GM21367 (cell line): ENCODE results near the gene FKBP10.
"Not testable (repeated sequence)": the region's sequence is repeated elsewhere in the genome, so short reads cannot be mapped to it uniquely, and the experiment has no call there.

ENCODE experiments used
- ATAC-seq: cut with Tn5 transposase; IDR thresholded peaks from one replicate; pipeline ENCODE4 v1.9.1; 2021; ENCODE audit not compliant: unreplicated experiment

Gene FKBP10

DNA sequence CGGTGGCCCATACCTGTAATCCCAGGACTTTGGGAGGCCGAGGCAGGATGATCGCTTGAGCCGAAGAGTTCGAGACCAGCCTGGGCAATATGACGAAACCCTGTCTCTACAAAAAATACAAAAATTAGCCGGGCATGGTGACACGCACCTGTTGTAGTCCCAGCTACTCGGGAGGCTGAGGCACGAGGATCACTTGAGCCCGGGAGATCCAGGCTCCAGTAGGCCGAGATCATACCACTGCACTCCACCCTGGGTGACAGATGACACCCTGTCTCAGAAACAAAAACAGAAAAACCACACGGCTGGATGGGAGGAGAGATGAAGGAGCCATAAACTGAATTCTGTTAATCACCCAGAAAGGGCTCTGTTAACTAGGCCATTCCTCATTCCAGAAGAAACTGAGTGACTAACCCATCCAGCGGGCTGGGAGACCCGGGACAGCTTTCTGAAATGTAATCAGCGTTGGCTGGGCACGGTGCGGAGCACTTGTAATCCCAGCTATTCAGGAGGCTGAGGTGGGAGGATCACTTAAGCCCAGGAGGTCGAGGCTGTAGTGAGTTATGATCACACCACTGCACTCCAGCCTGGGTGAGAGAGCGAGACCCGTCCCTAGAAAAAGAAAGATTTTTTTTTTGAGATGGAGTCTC lies 23.9 kb downstream of the FKBP10 start:
- ATAC-seq, result no peak

DNA sequence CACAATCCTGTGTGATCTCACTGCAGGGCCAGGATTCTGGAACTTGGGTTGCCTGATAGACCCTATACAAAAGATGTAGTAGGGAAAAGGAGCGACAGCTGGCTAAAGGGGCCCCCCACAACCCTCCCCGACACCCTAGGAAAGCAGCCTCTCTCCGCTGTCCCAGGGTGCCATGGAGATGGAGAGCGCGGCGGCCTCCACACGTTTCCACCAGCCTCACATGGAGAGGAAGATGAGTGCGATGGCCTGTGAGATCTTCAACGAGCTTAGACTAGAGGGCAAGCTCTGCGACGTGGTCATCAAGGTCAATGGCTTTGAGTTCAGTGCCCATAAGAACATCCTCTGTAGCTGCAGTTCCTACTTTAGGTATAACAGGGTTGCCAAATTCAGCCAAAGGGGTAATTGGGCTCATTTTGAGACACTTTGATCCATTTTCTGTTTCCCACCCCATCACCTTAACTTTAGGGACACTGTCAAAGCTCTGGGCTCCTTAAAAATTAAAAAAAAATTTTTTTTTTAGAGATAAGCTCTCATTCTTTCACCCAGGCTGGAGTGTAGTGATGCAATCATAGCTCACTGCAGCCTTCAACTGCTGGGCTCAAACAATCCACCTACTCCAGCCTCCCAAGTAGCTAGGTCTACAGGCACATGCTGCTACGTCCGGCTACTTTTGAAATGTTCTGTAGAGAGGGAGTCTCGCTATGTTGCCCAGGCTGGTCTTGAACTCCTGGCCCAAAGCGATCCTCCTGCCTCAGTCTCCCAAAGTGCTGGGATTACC lies 25.1 kb downstream of the FKBP10 start, which contains the start of gene KLHL10:
KLHL10 (plus strand) TSS at position 65 of the 778 bp plus-strand sequence; CDS start at position 173, 108 bp downstream.
- ATAC-seq, result no peak

DNA sequence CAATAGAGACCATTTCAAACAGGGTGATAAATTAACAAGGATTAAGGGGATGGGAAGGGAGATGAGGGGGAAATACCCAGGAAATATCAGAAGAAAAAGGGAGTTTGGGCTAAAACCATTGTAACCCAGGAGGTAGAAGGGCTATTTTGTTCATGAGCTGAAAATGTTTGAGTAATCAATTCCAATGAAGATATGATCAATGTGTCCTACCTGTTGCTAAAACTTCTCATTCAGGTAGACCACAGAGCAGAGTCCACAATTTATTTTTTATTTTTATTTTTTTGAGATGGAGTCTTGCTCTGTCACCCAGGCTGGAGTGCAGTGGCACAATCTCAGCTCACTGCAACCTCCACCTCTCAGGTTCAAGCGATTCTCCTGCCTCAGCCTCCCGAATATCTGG lies 26.6 kb downstream of the FKBP10 start:
- not testable (repeated sequence) for ATAC-seq

DNA sequence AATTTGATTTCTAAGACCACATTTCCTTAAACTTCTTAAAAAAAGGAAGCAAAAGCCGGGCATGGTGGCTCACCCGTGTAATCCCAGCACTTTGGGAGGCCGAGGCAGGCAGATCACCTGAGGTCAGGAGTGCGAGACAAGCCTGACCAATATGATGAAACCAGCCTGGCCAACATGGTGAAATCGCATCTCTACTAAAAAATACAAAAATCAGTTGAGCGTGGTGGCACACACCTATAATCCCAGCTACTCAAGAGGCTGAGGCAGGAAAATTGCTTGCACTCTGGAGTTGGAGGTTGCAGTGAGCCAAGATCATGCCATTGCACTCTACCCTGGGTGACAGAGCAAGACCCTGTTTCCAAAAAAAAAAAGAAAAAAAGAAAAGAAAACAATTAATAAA lies 28.0 kb downstream of the FKBP10 start:
- ATAC-seq, result not testable (repeated sequence)

DNA sequence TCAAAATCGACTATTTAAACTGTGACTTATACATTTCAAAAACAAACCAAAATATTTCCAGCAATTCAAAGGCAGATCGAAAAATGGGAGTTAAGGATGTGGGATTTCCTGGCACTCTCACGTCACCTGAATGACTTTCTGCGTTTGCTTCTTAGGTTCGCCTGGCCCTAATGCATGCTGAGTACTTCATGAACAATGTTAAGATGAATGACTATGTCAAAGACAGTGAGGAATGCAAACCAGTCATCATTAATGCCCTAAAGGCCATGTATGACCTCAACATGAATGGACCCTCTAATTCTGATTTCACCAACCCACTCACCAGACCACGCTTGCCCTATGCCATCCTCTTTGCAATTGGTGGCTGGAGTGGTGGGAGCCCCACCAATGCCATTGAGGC lies 32.2 kb downstream of the FKBP10 start:
- ATAC-seq, result no peak

DNA sequence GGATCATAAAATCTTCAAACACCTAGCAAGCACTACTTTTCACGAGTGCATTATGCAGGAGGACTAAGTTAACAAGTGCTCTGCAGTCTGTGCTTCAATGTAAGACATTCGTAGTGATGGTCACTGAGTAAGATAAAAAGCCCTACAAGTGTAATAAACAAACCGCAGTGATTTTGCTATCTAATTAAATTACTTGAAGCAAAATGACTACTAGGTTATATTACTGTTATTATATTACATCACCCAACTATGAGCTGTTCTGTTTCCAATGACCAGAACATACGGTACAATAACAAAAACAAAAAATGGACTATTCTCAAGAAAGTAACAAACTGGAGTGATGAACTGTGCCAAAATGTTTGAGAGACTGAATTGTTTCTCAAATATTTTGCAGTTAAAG lies 36.0 kb downstream of the FKBP10 start:
- ATAC-seq, result no peak

DNA sequence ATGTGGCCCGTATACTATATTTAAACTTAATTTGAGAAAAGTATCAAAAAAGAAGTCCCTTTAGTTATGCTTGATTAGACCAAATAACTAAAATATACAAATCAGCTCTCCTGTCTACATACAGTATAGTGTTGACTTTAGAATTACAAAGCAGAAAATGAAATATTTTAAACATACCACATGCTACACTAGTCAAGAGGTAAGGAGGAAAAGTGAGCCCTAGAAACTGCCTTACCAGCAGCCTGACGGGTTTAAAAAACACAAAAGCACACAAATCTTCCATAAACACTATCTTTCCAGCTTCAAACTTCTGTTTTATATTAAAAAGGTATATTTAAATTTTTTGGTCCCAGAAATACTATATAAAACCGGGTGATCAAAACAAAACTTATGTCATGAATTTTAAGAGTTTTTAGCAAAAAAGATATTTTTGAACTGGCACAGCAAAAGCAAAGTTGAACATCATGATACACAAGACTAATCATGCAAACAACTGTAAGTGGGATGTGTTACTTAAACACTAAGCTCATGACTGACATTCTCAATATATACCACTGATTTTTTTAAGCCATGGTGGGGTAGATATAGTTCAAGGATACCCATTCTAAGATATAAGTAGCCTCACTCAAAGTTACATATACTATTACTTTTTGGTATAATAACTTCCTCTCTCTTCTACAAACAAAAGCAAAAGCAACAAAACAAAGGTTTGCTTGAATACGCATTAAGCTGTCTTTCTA lies 36.6 kb downstream of the FKBP10 start:
- no peak for ATAC-seq

DNA sequence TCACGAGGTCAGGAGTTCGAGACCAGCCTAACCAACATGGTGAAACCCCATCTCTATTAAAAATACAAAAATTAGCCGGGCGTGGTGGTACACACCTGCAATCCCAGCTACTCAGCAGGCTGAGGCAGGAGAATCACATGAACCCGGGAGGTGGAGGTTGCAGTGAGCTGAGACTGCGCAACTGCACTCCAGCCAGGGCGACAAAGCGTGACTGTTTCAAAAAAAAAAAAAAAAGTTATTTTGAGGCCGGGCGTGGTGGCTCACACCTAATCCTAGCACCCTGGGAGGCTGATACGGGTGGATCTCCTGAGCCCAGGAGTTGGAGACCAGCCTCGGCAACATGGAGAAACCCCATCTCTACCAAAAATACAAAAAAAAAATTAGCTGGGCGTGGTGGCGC lies 38.6 kb downstream of the FKBP10 start:
- not testable (repeated sequence) for ATAC-seq

DNA sequence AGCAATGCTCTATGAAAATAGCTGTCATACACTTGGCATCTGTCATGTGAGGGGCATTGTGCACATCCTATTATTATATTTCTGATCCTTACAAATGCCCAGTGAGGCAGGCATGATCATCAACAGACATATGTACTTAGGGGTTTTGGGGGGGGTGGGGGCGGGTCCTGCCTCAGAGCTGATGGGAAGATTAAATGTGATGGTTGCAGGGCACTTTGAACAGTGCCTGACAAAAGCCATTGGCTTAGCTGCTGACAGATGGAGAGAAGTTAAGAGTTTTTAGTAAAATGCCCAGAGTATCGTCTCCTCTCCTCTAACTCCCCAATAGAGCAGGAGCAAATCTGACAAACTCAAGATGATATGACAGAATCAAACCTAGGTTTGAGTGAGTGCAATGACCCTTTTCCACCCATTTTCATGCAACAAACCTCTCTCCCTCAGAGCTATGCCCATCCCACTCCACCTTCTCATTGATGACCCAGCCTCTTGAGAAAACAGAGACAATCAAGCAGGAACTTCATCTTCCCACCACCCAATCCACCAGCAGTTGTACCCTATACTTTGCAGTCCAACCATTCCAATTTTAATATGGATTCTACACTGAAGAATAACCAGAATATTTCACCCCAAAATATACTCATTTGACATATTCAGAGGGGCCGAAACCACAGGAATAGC lies 47.6 kb downstream of the FKBP10 start:
- no peak for ATAC-seq

DNA sequence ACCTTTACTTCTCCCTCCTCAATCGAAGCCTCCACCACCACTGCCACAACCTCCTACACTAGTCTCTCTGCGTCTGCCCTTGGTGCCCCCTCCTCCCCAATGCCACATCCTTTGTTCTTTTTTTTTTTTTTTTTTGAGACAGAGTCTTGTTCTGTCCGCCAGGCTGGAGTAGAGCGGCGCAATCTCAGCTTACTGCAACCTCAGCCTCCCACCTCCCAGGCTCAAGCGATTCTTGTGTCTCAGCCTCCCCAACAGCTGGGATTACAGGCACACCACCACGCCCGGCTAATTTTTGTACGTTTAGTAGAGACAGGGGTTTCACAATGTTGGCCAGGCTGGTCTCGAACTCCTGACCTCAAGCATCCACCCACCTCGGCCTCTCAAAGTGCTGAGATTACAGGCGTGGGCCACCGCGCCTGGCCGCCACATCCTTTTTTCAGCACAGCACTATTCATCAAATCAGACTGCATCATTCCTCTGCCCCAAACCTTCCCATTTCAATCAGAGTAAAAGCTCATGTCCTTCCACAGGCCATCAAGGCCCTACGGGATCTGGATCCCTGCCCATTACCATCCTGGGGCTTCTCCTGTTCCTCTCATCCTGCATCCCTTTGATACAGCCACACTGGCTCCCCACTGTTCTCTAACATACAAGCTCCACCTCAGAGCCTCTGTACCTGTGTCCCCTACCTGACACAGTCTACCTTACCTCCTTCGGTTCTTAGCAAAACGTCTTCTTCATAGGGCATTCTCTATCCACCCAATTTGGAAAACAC lies 50.5 kb downstream of the FKBP10 start:
- ATAC-seq, result no peak

DNA sequence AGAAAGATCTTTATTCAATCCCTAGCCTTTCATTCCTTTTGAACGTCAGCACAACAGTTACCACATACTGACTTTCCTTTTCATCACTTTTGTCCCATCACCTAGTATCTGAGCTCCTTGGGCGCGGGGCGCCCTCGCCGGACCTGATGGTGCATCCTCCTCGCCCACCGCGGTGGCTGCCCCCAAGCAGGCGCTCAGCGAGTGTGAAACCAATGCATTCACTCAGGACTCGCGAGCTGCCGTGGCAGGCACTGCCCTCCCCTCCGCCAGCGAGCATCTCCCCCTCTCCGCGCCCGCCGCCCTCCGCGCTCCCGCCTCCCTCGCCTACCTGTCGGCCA lies 51.7 kb downstream of the FKBP10 start:
- peak; percentile 19 for ATAC-seq

DNA sequence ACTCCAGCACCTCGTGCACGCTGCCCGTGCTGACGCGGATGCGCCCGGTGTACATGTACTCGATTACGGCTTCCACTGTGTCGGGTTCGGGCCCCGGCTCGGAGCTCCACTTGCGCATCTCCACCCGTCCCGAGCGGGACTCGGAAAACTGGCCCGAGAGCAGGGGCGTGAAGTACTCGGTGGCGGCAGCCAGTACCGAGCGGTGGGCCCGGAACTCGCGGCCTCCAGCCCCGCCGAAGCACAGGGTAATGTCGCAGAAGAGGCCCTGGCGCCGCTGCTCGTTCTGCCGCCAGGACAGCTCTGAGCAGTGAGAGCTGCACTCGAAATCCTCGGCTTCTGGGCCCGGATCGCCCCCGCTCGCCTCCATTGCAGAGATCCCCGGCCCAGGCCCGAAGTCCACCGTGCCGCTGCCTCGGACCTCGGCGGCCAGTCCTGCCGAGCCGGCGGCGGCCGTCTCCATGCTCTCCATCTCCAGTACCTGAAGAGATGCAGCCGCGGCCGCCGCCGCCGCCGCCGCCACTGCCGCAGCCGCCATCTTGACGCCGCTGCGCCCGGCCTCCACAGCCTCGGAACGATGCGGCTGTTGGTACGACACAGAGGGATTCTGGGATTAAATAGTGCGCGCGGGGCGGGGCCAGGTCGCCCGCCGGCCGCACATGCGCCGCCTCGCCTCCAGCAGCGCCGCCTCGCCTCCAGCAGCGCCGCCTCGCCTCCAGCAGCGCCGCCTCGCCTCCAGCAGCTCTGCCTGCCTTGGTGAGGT lies 52.2 kb downstream of the FKBP10 start, which contains the start of gene KLHL11:
KLHL11 (minus strand) TSS at position 588 of the 760 bp plus-strand sequence; CDS start at position 535, 53 bp downstream.
- ATAC-seq, result peak; percentile 77

DNA sequence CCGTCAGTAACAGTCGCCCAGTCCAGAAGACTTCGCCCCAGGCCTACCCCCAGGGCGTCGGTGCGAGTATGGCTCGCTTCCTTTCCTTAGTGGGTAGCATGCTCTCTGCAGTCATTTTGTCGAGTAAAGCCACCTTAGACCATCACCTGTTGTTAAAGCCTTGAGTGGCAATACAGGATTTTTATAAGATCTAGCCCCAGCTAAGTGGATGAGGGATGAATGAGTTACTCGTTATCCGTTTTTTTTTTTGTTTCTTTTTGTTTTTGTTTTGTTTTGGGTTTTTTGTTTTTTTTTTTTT lies 52.7 kb downstream of the FKBP10 start:
- ATAC-seq, result no peak

DNA sequence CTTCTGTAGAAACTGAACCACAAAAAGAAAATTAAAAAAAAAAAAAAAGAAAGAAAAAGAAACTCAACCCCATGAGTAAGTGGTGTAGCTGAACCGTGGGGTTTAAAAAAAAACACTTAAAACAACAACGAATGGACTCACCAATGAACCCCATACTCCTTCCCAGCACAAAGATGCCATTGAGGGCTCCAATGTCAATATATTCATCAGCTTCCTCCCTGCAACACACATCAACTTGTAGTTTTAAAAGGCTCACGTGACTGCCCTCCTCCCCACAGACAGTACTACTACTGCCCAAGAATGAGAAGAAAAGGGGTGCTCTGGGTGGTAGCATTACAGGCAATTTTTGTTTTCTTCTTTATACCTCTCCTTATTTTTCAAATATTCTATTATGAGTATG lies 55.8 kb downstream of the FKBP10 start:
- ATAC-seq, result no peak

DNA sequence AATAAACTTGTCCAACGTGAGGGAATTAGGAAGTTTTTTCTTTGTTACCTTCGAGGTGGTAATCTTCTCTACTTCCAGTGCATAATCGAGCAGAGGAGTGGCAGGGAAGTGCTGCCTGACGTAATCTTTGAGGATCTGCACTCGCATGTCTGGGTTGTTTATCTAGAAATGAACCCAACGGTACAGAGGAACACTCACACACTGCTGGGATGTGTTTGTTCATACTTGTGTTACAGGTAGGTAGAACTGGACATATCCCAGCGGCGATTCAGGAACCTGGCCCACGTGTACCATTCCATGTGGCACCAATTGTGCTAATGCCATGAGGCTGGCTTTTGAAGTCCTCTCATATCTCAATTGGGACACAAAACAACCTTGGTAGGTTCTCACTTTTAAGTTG lies 56.6 kb downstream of the FKBP10 start:
- no peak for ATAC-seq

DNA sequence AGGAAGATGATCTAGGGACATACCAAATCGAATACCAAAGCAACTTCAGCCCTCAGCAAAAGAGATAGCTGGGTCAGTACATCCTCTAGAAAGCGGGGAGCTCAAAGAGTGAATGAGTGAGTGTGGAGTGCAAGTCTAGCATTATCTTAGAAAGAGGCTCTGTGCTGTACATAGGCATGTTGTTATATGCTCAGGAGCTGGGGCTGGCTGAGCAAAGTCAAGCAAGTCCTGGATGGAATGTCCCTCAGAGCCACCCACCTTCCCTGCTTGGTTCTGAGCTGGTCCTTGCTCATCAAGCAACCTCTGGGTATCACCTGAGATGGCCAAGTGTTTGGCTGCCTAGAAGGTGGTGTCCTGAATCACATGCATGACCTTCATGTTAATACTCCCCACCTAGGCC lies 57.3 kb downstream of the FKBP10 start:
- no peak for ATAC-seq

DNA sequence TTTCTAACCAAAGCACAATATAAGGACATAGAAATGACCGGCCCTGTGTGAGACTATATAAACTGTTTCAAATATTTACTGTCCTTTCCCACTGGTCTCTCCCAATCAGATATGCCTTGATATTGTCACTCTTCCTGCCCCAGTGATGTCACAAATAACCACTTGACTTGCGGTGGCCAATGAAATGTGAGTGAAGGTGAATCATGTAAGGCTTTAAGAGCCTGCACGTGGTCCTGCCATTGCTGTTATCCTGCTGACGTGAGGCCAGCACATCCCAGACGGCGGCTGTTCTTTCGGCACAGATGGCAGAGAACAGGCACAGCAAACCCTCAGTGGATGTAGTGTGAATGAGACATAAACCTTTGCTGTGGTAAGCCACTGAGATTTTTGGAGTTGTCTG lies 57.8 kb downstream of the FKBP10 start:
- no peak for ATAC-seq

DNA sequence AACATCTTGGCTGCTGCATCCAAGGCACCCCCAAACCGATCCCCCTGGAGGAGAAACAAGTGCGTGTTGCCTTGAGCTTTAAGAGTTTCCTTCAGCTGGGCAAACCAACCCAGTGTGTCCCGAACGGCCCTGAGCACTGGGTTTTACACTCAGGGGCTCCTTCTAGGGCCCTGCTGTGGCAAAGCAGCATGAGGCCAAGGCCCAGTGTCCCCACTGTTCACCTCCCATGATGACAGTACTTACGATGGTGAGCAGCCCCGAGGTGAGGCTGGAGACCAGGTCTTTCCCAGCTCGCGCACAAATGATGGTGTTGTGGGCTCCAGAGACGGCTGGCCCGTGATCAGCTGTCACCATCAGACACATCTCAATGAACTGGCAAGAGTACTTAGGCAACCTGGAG lies 59.0 kb downstream of the FKBP10 start:
- no peak for ATAC-seq
